Measurements from ENCODE around the gene RASAL2.

DNA sequence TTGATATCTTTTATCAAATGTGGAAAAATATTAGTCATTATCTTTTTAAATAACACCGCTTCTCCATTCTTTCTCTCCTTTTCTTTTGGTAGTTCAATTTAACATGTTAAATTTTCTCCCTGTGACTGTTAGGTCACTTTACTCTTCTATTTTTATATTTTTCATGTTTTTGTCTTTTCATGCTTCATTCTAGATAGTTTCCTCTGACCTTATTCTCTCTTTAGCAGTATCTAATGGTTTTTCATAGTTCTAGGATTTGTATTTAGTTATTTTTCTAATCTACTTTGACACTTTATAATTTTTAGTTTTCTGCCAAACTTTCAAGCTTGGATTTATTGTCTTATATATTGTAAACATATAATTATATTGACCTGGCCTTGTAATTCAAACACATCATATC lies 116.0 kb downstream of the RASAL2 start:
- TF ChIP-seq, protein P1, sequence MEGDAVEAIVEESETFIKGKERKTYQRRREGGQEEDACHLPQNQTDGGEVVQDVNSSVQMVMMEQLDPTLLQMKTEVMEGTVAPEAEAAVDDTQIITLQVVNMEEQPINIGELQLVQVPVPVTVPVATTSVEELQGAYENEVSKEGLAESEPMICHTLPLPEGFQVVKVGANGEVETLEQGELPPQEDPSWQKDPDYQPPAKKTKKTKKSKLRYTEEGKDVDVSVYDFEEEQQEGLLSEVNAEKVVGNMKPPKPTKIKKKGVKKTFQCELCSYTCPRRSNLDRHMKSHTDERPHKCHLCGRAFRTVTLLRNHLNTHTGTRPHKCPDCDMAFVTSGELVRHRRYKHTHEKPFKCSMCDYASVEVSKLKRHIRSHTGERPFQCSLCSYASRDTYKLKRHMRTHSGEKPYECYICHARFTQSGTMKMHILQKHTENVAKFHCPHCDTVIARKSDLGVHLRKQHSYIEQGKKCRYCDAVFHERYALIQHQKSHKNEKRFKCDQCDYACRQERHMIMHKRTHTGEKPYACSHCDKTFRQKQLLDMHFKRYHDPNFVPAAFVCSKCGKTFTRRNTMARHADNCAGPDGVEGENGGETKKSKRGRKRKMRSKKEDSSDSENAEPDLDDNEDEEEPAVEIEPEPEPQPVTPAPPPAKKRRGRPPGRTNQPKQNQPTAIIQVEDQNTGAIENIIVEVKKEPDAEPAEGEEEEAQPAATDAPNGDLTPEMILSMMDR (IDR thresholded peaks at IDR 0.05) = no peak
- no peak for TF ChIP-seq EZH2 (IDR thresholded peaks at IDR 0.05; ENCODE audit: borderline replicate concordance, insufficient read depth, low read depth, low read length, poor library complexity, severe bottlenecking)
